UCSD-AML1 (cell line): ENCODE results near the gene HLX.

ENCODE experiments used
- DNase-seq: peaks from one replicate; lab custom pipeline; 2025; ENCODE audit not compliant: unreplicated experiment; lab: John Stamatoyannopoulos, UW

Gene HLX

GRCh38 chr1:220879076-220879508 lies at the start of gene HLX:
HLX (plus strand) TSS chr1:220879443; CDS start chr1:220879858, 415 bp downstream.
- peak; percentile 91 for DNase-seq

GRCh38 chr1:220833436-220833835 lies 45.8 kb upstream of the HLX start:
- DNase-seq: no peak

GRCh38 chr1:220834155-220834870 lies 44.9 kb upstream of the HLX start:
- DNase-seq: no peak

GRCh38 chr1:220838578-220838977 lies 40.7 kb upstream of the HLX start:
- no peak for DNase-seq

- DNase-seq: no peak
Observed at GRCh38 chr1:220839474-220839873, 39.8 kb upstream of the HLX start.

GRCh38 chr1:220841293-220841692 lies 38.0 kb upstream of the HLX start:
- no peak for DNase-seq

- no peak for DNase-seq
Observed at GRCh38 chr1:220843481-220844011, 35.7 kb upstream of the HLX start.

GRCh38 chr1:220852408-220852807 lies 26.8 kb upstream of the HLX start:
- DNase-seq: no peak

GRCh38 chr1:220872296-220872695 lies 6.9 kb upstream of the HLX start:
- no peak for DNase-seq

- no peak for DNase-seq
Observed at GRCh38 chr1:220873087-220873486, 6.2 kb upstream of the HLX start.

GRCh38 chr1:220873868-220874655 lies 5.2 kb upstream of the HLX start:
- DNase-seq: peak; percentile 41

- no peak for DNase-seq
Observed at GRCh38 chr1:220875260-220875659, 4.0 kb upstream of the HLX start.

GRCh38 chr1:220876511-220877376 lies 2.5 kb upstream of the HLX start:
- peak; percentile 72 for DNase-seq

GRCh38 chr1:220877377-220878095 lies 1.7 kb upstream of the HLX start:
- DNase-seq: no peak

- DNase-seq: peak; percentile 66
Observed at GRCh38 chr1:220878191-220879075, 810 bp upstream of the HLX start.

GRCh38 chr1:220879509-220880361 lies 492 bp downstream of the HLX start:
- DNase-seq: peak; percentile 72

GRCh38 chr1:220880362-220880670 lies 1.1 kb downstream of the HLX start:
- no peak for DNase-seq

- DNase-seq: no peak
Observed at GRCh38 chr1:220880726-220881506, 1.7 kb downstream of the HLX start.
